Adipose tissue (tissue), 3 donors: Measurements from ENCODE around the gene ADIPOQ. TPM values are rescaled to one million over a fixed set of nuclear protein-coding genes. Genes with fewer than 3 reads are reported as not detected.
"Not testable (repeated sequence)": the region's sequence is repeated elsewhere in the genome, so short reads cannot be mapped to it uniquely, and the experiment has no call there.

ENCODE experiments used
- H3K27ac ChIP-seq: one replicate; pipeline ENCODE4 v1.5.1; 2013; ENCODE audit warnings: low read depth, low read length
- WGBS, 3 donors: extraction: QIAGEN DNeasy Blood & Tissue Kit; methylation state at CpG; one replicate each; pipeline ENCODE4 v1.1.7; 2013; 5-methylcytosine and 5-hydroxymethylcytosine counted together
- polyA plus RNA-seq, 3 donors: library from polyadenylated mRNA; stranded (reverse); fragments of 200-250 nt; gene quantifications; one replicate each; pipeline ENCODE4 v1.2.3, GENCODE V29; 2013
- donor health status: healthy with polysubstance abuse.
- donor health status: Bipolar disorder and iron deficiency.
- donor health status: healthy.

The ADIPOQ gene
- polyA plus RNA-seq, 3 donors, result 98.4 to 1,082 (median 265) TPM

- no peak overlapping the region for H3K27ac ChIP-seq
- WGBS, 3 donors, result 76 to 80% (median 80%) methylated on average over 4 of the region's 4 CpGs
These were observed 15.2 kb downstream of the ADIPOQ start for GRCh38 chr3:186857743-186858142.

GRCh38 chr3:186865215-186865853 is 22.8 kb downstream of the ADIPOQ start:
- no CpG with 5 or more reads among the region's 13 CpGs for WGBS, 3 donors
- H3K27ac ChIP-seq, result not testable (repeated sequence)

GRCh38 chr3:186866095-186866494 is 23.6 kb downstream of the ADIPOQ start:
- WGBS, 3 donors, result no CpG with 5 or more reads among the region's 5 CpGs
- not testable (repeated sequence) for H3K27ac ChIP-seq

- WGBS, 3 donors, result 32 to 49% (median 45%) methylated on average over 2 of the region's 2 CpGs
- H3K27ac ChIP-seq, result no peak overlapping the region
These were observed 27.0 kb downstream of the ADIPOQ start for GRCh38 chr3:186869253-186870100.

GRCh38 chr3:186870421-186871201 is 28.1 kb downstream of the ADIPOQ start:
- H3K27ac ChIP-seq, result no peak overlapping the region

GRCh38 chr3:186871403-186871924 is 29.0 kb downstream of the ADIPOQ start:
- WGBS, 3 donors, result 33 to 42% (median 35%) methylated on average over 2 of the region's 2 CpGs
- no peak overlapping the region for H3K27ac ChIP-seq

More at GRCh38 chr3:186870421-186871201, 28.1 kb downstream of the ADIPOQ start:
- 35 to 63% (median 62%) methylated on average over 5 of the region's 5 CpGs for WGBS, 3 donors

- whole genome bisulfite sequencing, 3 donors, result 93 to 99% (median 98%) methylated on average over 6 to 22 of the region's 30 CpGs
- H3K27ac ChIP-seq, result not testable (repeated sequence)
These were observed 31.3 kb downstream of the ADIPOQ start for GRCh38 chr3:186873796-186874195.

GRCh38 chr3:186874216-186874615 is 31.7 kb downstream of the ADIPOQ start:
- WGBS, 3 donors, result 83 to 98% (median 93%) methylated on average over 1 to 11 of the region's 24 CpGs

GRCh38 chr3:186874841-186875240 is 32.3 kb downstream of the ADIPOQ start:
- WGBS, 3 donors, result 40 to 97% (median 82%) methylated on average over 1 of the region's 4 CpGs
- not testable (repeated sequence) for H3K27ac ChIP-seq

More at GRCh38 chr3:186874216-186874615, 31.7 kb downstream of the ADIPOQ start:
- not testable (repeated sequence) for H3K27ac ChIP-seq

GRCh38 chr3:186875708-186876107 is 33.2 kb downstream of the ADIPOQ start:
- no peak overlapping the region for H3K27ac ChIP-seq
- 0 to 88% (median 2%) methylated on average over 1 of the region's 1 CpG for WGBS, 3 donors

- H3K27ac ChIP-seq, result no peak overlapping the region
- WGBS, 3 donors, result 85 to 97% (median 94%) methylated on average over 1 of the region's 1 CpG
These were observed 37.3 kb downstream of the ADIPOQ start for GRCh38 chr3:186879781-186880180.

GRCh38 chr3:186880406-186880805 is 37.9 kb downstream of the ADIPOQ start:
- WGBS, 3 donors, result 76 to 81% (median 78%) methylated on average over 4 of the region's 4 CpGs
- no peak overlapping the region for H3K27ac ChIP-seq

- WGBS, 3 donors, result 43 to 61% (median 44%) methylated on average over 4 of the region's 4 CpGs
- no peak overlapping the region for H3K27ac ChIP-seq
These were observed 39.6 kb downstream of the ADIPOQ start for GRCh38 chr3:186882150-186882524.

GRCh38 chr3:186882881-186883685 is 40.6 kb downstream of the ADIPOQ start:
- H3K27ac ChIP-seq, result no peak overlapping the region
- WGBS, 3 donors, result 77 to 90% (median 85%) methylated on average over 6 of the region's 6 CpGs

- no peak overlapping the region for H3K27ac ChIP-seq
- WGBS, 3 donors, result 73 to 94% (median 90%) methylated on average over 1 of the region's 1 CpG
These were observed 41.2 kb downstream of the ADIPOQ start for GRCh38 chr3:186883686-186884058.

- WGBS, 3 donors, result 90 to 96% (median 96%) methylated on average over 16 to 29 of the region's 29 CpGs
These were observed 42.4 kb downstream of the ADIPOQ start for GRCh38 chr3:186884868-186885267.

GRCh38 chr3:186886202-186886981 is 43.9 kb downstream of the ADIPOQ start:
- WGBS, 3 donors, result 53 to 81% (median 79%) methylated on average over 5 of the region's 5 CpGs
- H3K27ac ChIP-seq, result no peak overlapping the region

More at GRCh38 chr3:186884868-186885267, 42.4 kb downstream of the ADIPOQ start:
- not testable (repeated sequence) for H3K27ac ChIP-seq
